Keratinocyte (primary cell): ENCODE data around the gene LCN10.
"Not testable (repeated sequence)": the region's sequence is repeated elsewhere in the genome, so short reads cannot be mapped to it uniquely, and the experiment has no call there.

Experiments used
- EZH2 ChIP-seq: IDR thresholded peaks from one replicate; pipeline ENCODE4 v1.6.1; 2012; ENCODE audit warnings: inconsistent platforms, mild to moderate bottlenecking, low read length, moderate library complexity
- TF ChIP-seq, protein P1 (sequence below), 3 experiments: IDR thresholded peaks in 1 of 3; conservative IDR thresholded peaks in 1 of 3; optimal IDR thresholded peaks in 1 of 3; 2 replicates in 2 of 3; 3 replicates in 1 of 3; pipeline versions ENCODE3 to v1.5.1; 2011; ENCODE audit warnings: low read length in 3 of 3, mild to moderate bottlenecking in 3 of 3, moderate library complexity in 2 of 3, control low read depth in 1 of 3, inconsistent platforms in 1 of 3; ENCODE audit not compliant: insufficient read depth in 2 of 3; ENCODE audit errors: extremely low read depth in 1 of 3

GRCh38 chr9:136788644-136789522 lies 46.1 kb upstream of the LCN10 start:
- TF ChIP-seq, protein P1, sequence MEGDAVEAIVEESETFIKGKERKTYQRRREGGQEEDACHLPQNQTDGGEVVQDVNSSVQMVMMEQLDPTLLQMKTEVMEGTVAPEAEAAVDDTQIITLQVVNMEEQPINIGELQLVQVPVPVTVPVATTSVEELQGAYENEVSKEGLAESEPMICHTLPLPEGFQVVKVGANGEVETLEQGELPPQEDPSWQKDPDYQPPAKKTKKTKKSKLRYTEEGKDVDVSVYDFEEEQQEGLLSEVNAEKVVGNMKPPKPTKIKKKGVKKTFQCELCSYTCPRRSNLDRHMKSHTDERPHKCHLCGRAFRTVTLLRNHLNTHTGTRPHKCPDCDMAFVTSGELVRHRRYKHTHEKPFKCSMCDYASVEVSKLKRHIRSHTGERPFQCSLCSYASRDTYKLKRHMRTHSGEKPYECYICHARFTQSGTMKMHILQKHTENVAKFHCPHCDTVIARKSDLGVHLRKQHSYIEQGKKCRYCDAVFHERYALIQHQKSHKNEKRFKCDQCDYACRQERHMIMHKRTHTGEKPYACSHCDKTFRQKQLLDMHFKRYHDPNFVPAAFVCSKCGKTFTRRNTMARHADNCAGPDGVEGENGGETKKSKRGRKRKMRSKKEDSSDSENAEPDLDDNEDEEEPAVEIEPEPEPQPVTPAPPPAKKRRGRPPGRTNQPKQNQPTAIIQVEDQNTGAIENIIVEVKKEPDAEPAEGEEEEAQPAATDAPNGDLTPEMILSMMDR (optimal IDR thresholded peaks at IDR 0.05 in 1 of 3, IDR thresholded peaks at IDR 0.05 in 1 of 3, conservative IDR thresholded peaks at IDR 0.05 in 1 of 3; ENCODE audit: extremely low read depth in 1 of 3, insufficient read depth in 2 of 3, low read length in 3 of 3), result not testable (repeated sequence)
- TF ChIP-seq EZH2, result not testable (repeated sequence)
